ENCODE measurements around the gene RAB3IL1.

GRCh38 chr11:61960532-61960931 is 43.2 kb upstream of the RAB3IL1 start:
- no peak for TF ChIP-seq ATF3 (IDR thresholded peaks at IDR 0.05)
- no peak for TF ChIP-seq MAX (IDR thresholded peaks at IDR 0.05)
- TF ChIP-seq CTCF (IDR thresholded peaks at IDR 0.05; ENCODE audit: low read depth, low read length, missing input control) = no peak
- no peak for TF ChIP-seq YY1 (IDR thresholded peaks at IDR 0.05)
